Suprapubic skin (tissue), 3 donors: Measurements from ENCODE around the gene MED7.

ENCODE experiments used
- EP300 ChIP-seq: sonication (generic); formaldehyde crosslinking; IDR thresholded peaks from one replicate; pipeline ENCODE4 v1.6.1; 2017; ENCODE audit warnings: antibody characterized with exemption
- POLR2A ChIP-seq, 2 donors: fragments of 450-650 bp; IDR thresholded peaks; one replicate each; pipeline ENCODE4 v1.6.1; 2017; ENCODE audit warnings: antibody characterized with exemption in 2 of 2, mild to moderate bottlenecking in 2 of 2, moderate library complexity in 2 of 2
- TF ChIP-seq, protein P1 (sequence below), 2 donors: fragments of 200-600 bp in 1 of 2; fragments of 450-650 bp in 1 of 2; sonication (generic) in 1 of 2; IDR thresholded peaks; one replicate each; pipeline ENCODE4 v1.5.1; 2016 to 2019; ENCODE audit warnings: antibody characterized with exemption in 2 of 2, mild to moderate bottlenecking in 1 of 2, moderate library complexity in 1 of 2

DNA sequence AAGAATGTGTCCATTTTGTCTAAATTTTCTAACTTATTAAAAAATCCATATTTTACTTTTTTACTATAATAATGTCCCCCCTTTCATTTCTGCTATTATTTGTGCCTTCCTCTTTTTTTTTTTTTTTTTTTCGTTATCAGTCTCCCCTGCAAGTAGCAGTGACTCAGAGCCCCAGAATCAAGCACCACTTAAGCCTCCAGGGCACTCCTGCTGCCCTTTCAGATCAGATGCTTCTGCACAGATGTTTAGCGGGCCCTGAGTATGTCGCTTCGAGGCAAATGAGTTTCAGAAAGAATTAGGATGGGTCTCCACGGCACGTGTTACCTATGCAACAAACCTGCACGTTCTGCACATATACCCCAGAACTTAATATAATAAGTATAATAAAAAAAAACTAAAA is 11.7 kb downstream of the MED7 start:
- TF ChIP-seq POLR2A (IDR thresholded peaks at IDR 0.05) (no peak), EP300 (no peak)
- TF ChIP-seq, protein P1, sequence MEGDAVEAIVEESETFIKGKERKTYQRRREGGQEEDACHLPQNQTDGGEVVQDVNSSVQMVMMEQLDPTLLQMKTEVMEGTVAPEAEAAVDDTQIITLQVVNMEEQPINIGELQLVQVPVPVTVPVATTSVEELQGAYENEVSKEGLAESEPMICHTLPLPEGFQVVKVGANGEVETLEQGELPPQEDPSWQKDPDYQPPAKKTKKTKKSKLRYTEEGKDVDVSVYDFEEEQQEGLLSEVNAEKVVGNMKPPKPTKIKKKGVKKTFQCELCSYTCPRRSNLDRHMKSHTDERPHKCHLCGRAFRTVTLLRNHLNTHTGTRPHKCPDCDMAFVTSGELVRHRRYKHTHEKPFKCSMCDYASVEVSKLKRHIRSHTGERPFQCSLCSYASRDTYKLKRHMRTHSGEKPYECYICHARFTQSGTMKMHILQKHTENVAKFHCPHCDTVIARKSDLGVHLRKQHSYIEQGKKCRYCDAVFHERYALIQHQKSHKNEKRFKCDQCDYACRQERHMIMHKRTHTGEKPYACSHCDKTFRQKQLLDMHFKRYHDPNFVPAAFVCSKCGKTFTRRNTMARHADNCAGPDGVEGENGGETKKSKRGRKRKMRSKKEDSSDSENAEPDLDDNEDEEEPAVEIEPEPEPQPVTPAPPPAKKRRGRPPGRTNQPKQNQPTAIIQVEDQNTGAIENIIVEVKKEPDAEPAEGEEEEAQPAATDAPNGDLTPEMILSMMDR (IDR thresholded peaks at IDR 0.05) = no peak
